RPMI7951 (cell line): ENCODE data around the gene KCTD21. TPM values are rescaled to one million over a fixed set of nuclear protein-coding genes. Genes with fewer than 3 reads are reported as not detected.

ENCODE experiments used
- DNase-seq: peaks from one replicate; pipeline ENCODE4 v3.0.0-alpha.2; 2012; ENCODE audit warnings: low read depth
- total RNA-seq: library from RNA; depleted of rRNA; stranded (reverse); fragments of >200 nt; shearing (Covaris generic); gene quantifications from 2 replicates; pipeline ENCODE4 v1.2.3, GENCODE V29; 2014

KCTD21 gene
- total RNA-seq, 1 experiment from 2014 or later: 10.9 TPM

DNA sequence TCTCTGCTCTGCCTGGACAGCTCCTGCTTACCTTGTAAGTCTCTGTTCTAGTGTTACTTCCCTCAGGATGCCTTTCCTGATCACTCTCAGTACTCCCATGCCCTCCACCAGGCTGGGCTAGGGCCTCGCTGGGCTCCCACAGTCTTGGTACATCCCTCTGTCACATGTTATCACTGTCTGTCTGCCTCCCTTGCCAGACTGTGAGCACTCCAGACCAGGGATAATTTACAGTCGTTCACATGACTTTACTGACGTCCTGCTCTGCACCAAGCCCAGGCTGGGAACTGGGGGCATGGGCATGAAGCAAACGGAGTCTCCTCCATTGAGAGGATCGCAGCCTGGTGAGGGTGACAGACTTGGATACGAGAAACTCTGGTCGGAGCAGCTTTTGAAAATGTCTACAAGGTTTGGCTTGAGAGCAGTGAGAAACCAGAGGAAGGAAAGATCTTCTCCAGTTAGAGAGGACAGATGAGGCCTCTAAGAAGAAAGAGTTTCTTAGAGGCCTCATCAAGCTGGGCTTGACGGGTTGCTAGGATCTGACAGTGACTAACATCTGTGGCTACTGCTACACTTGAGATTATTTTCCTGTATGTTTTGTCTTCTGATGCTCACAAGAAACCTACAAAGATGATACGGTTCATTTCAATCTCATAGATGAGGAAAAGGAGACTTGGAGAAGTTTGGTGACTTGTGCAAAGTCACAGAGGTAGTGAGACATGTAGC is 12.8 kb upstream of the KCTD21 start:
- DNase-seq: no peak

GRCh38 chr11:78200553-78200952 is 12.1 kb upstream of the KCTD21 start:
- DNase-seq: no peak

DNA sequence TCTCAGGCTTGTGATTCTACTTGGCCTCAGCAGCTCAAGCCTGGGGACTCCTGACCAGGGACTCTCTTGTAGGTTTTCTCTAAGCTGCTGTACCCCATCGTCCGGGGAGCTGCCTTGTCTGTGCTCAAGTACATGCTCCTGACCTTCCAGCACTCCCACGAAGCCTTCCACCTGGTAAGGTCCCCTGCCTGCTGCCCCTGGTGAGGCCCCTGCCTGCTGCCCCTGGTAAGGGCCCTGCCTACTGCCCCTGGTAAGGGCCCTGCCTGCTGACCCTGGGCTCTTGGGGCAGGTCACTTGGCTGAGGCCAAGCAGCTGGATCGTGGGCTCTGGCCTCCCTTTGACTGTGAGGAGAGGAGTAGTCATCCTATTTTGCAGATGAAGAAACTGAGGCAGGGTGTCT is 11.6 kb upstream of the KCTD21 start:
- DNase-seq: no peak

- DNase-seq: no peak
Observed at GRCh38 chr11:78199653-78200015, 11.2 kb upstream of the KCTD21 start.

DNA sequence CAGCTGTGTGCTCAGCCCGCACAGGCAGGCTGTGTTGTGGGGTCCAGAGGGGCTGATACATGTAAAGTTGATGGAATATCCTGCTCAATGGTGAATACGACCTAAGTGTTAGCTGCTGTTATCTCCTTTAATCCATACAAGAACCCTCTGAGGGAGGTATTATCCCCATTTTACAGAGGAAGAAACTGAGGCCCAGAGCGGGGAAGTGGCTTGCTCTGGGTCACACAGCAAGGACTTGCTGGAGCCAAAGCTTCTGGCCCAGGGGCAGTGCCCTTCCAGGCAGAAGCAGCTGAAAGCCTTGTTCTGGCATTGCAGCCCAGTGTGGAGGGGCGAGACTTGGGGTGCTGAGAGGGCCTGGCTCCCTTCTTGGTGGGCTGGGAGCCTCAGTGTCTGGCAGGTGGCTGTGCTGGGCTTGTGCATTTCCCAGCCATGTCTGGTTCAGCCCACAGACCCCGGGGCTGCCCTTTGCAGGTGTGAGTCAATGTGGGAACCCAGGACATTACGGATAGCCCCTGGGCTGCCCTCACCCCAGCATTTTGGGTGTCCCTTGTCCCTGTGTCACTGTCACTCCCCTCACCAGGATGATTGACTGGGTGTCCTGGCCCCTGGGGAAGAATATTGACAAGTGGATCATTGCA is 10.7 kb upstream of the KCTD21 start:
- DNase-seq: no peak

- no peak for DNase-seq
Observed at GRCh38 chr11:78197816-78198215, 9.4 kb upstream of the KCTD21 start.

GRCh38 chr11:78196661-78197091 is 8.2 kb upstream of the KCTD21 start:
- no peak for DNase-seq

DNA sequence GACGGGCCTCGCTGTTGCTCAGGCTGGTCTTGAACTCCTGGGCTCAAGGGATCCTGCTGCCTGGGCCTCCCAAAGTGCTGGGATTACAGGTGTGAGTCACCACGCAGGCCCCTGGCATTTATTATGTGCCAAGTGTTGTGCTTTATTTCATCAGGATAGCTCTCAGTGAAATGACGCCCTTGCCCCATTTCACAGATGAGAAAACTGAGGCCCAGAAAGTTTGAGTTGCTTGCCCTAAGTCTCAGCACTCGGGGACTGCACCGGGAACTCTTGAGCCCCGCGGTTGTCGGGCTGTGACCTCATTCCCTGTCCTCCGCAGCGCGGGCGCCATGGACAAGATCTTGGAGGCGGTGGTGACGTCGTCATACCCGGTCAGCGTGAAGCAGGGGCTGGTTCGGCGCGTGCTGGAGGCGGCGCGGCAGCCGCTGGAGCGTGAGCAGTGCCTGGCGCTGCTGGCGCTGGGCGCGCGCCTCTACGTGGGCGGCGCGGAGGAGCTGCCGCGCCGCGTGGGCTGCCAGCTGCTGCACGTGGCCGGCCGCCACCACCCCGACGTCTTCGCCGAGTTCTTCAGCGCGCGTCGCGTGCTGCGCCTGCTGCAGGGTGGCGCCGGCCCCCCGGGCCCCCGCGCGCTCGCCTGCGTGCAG is 7.6 kb upstream of the KCTD21 start:
- DNase-seq: no peak

GRCh38 chr11:78194490-78194889 is 6.1 kb upstream of the KCTD21 start:
- DNase-seq: no peak

GRCh38 chr11:78193806-78194205 is 5.4 kb upstream of the KCTD21 start:
- no peak for DNase-seq

DNA sequence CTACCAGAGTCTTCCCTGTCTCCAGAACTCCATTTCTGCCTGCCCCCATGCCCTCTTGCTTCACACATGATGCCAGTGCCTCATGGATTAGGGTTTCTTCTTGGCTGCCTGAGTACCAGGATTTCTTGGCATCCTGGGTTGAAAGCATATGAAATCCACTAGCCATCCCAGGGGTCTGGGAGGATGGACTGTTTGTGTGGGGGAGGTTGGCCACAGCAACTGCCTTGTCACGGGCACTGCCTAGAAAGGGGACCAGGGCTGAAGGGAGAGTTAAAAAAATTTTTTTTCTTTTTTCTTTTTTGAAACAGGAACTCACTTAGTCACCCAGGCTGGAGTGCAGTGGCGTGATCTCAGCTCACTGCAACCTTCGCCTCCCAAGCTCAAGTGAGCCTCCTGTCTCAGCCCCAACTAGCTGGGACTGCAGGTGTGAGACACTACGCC is 4.5 kb upstream of the KCTD21 start:
- no peak for DNase-seq

DNA sequence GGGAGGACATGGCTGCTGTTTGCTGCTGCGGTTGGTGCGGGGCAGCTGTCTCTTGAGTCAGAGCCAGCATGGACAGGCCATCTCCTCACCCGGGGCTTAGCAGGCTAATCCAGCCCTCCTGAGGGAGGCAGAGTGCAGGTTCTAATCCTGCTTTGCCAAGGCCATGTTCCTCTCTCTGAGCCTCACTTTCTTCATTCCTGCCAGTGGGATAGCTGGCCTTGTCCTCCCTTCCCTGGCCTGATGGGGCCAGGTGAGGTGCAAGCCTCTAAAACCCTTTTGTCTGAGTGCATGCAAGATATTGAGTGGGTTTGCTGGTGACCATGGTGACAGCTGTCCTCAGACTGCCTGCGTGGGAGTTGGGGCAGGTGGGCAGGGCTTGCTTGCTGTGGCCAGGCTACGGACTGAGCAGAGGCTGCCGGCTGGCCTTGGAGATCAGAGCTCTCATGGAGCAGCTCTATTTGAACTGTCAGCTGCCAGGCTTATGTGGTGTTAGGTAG is 3.8 kb upstream of the KCTD21 start:
- DNase-seq: no peak

DNA sequence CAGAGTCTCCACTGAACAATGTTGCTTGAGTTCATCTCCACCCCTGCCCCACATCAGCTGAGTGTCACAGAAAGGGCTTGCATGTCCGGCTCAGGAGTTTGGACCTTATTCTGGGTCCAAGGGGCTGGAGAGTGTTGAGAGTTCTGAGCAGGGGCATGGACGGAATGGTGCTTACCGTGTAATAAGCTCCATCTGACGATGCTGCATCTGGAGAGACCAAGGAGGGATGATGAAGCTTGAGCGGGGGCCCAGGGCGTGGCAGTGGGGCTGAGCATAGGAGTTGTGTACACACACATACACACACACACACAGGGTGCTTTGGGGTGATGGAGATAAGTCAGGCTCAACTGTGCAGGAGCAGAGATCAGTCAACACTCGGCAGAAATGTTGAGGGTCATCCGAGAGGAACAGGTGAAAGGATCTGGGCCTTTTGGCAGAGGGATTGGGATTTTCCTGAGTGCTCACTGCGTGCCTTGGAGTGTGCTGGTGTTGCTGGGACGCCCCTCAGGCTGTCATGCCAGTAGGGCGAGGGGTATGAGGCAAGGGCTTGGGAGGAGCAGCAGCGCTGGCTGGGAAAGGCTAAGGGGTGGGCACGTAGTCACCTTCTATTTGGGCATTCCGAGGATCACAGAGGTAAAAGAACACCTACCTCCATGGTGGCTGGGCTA is 2.6 kb upstream of the KCTD21 start:
- no peak for DNase-seq

GRCh38 chr11:78190374-78190773 is 1.9 kb upstream of the KCTD21 start:
- DNase-seq: no peak

- DNase-seq: no peak
Observed at GRCh38 chr11:78189851-78190250, 1.4 kb upstream of the KCTD21 start.

GRCh38 chr11:78189174-78189724 is 823 bp upstream of the KCTD21 start:
- DNase-seq: no peak

DNA sequence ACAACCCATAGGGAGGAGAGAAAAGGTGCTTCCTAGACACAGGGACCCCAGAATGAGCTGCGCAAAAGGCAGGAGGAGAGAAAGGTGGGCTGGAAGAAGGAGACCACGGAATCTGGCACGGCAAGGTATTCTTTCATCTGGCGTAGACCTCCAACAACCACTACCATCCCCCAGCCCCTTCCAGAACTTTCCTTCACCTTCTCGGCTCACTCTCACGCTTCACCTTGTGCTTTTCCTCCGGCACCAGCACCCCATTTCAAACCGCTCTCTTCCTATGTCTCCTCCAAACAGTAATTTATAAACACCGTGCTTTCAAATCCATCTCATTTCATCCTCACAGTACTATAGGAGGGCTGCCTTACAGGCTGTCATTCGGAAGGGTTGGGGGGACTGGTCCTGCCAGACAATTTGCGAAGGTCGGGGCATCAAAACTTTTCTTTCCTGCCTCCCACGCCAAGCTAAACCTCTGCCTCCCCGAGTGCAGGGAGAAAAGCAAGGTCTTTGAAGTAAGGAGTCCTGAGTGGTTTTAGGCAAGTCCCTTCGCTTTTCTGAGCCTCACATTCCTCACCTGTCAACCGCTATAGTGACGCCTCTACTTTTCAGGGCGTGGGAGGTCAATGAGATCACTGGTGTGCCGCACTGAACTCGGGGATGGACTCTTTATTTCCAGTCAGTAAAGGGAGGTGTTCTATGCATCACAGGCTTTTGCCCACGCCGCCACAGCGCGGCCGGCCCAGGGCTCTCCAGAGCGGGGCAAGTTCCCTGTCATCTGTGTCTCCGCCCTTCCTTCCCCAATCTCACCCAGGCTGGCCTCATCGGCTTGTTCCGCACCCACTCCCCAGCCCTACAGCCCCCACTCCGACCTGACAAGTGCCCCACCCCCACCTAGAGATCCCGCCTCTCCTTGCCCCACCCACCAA is 800 bp downstream of the KCTD21 start:
- no peak for DNase-seq

GRCh38 chr11:78181185-78181584 is 7.2 kb downstream of the KCTD21 start:
- no peak for DNase-seq

DNA sequence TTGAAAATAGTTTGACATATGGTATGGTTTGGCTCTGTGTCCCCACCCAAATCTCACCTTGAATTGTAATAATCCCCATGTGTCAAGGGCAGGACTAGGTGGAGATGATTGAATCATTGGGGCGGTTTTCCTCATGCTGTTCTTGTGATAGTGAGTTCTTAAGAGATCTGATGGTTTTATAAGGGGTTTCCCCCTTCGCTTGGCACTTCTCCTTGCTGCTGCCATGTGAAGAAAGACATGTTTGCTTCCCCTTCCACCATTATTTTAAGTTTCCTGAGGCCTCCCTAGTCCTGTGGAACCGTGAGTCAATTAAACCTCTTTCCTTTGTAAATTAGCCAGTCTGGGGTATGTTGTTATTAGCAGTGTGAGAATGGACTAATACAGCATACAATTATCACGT is 7.7 kb downstream of the KCTD21 start:
- no peak for DNase-seq

GRCh38 chr11:78179459-78180071 is 8.9 kb downstream of the KCTD21 start:
- no peak for DNase-seq

GRCh38 chr11:78177216-78177615 is 11.2 kb downstream of the KCTD21 start:
- no peak for DNase-seq
